C4-2B (cell line): ENCODE data around the gene TRPC4.

Experiments
- ZFX ChIP-seq: fragments of 450-650 bp; IDR thresholded peaks from 2 replicates; pipeline ENCODE4 v1.6.1; 2017
- TF ChIP-seq, protein P1 (sequence below): fragments of 450-650 bp; conservative IDR thresholded peaks from 2 replicates; pipeline ENCODE4 v1.5.1; 2017; ENCODE audit warnings: mild to moderate bottlenecking

GRCh38 chr13:37665420-37665819 is 204.2 kb downstream of the TRPC4 start:
- TF ChIP-seq, protein P1, sequence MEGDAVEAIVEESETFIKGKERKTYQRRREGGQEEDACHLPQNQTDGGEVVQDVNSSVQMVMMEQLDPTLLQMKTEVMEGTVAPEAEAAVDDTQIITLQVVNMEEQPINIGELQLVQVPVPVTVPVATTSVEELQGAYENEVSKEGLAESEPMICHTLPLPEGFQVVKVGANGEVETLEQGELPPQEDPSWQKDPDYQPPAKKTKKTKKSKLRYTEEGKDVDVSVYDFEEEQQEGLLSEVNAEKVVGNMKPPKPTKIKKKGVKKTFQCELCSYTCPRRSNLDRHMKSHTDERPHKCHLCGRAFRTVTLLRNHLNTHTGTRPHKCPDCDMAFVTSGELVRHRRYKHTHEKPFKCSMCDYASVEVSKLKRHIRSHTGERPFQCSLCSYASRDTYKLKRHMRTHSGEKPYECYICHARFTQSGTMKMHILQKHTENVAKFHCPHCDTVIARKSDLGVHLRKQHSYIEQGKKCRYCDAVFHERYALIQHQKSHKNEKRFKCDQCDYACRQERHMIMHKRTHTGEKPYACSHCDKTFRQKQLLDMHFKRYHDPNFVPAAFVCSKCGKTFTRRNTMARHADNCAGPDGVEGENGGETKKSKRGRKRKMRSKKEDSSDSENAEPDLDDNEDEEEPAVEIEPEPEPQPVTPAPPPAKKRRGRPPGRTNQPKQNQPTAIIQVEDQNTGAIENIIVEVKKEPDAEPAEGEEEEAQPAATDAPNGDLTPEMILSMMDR, result no peak
- no peak for TF ChIP-seq ZFX
